AG09319 (cell line): Measurements from ENCODE around the gene SIM2.

Experiments used
- DNase-seq: peaks from one replicate; pipeline ENCODE4 v3.0.0-alpha.2; 2010; ENCODE audit warnings: low read depth; ENCODE audit errors: extremely low read depth
- CTCF ChIP-seq: IDR thresholded peaks from 2 replicates; pipeline ENCODE4 v1.5.1; 2011; ENCODE audit warnings: low read depth, mild to moderate bottlenecking, inconsistent platforms, low read length, moderate library complexity

The SIM2 gene

GRCh38 chr21:36701756-36702621, 3.1 kb downstream of the SIM2 start:
- TF ChIP-seq CTCF, result no peak
- no peak for DNase-seq

GRCh38 chr21:36702622-36702968, 3.7 kb downstream of the SIM2 start:
- DNase-seq, result no peak
- TF ChIP-seq CTCF, result no peak

GRCh38 chr21:36703123-36703522, 4.2 kb downstream of the SIM2 start:
- TF ChIP-seq CTCF, result no peak
- no peak for DNase-seq

GRCh38 chr21:36703626-36704280, 4.8 kb downstream of the SIM2 start:
- DNase-seq, result no peak

GRCh38 chr21:36704281-36704957, 5.5 kb downstream of the SIM2 start:
- no peak for TF ChIP-seq CTCF
- no peak for DNase-seq

More at GRCh38 chr21:36703626-36704280, 4.8 kb downstream of the SIM2 start:
- TF ChIP-seq CTCF, result no peak

GRCh38 chr21:36704958-36705678, 6.2 kb downstream of the SIM2 start:
- no peak for DNase-seq
- TF ChIP-seq CTCF, result no peak
